Measurements from ENCODE around the gene FBLN1. TPM values are rescaled to one million over a fixed set of nuclear protein-coding genes. Genes with fewer than 3 reads are reported as not detected.

The FBLN1 gene
- total and polyA plus RNA-seq, 2 of the 13 experiments (the other 11 are each of a cell fraction or from before 2014, with no cell fraction given), result 37.3 to 103 TPM

DNA sequence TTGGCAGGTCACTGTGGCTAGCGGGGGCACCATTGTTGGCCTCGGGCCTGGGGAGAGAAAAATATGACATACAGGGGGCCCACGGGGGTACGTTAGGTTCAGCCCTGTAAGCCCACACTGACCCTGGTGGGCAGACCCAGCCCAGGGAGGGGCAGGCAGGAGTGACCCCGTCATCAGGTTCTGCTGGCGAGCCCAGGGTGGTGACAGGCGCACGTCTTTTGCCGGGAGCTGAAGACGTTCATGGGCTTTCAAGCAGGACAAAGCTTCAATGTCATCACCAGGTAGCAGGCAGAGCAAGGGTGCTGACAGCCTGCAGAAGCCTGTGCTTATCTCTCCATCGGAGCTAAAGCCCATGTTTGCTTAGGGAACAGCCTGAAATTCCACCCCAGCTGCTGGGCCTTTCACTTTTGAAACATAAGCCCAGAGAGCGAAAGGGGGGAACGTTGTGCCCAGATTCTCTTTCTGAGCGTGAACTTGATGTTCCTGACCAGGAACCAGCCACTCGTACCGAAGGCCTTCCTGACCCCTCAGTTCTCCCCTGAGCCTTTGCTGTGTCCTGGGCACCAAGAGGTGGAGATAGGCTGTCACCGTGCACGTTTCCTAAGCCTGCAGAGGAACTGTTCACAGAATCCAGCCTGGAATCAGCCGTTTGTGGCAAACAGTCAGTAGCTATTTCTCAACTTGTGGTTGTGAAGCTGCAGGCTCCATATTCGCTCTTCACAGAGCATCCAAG lies 94.9 kb downstream of the FBLN1 start (continued):
- TF ChIP-seq NCOA2 (CRISPR knock-in tag; IDR thresholded peaks at IDR 0.05) (no peak; the same call in 1 of the 2 replicates), ARNTL (CRISPR knock-in tag; IDR thresholded peaks at IDR 0.05) (peak; percentile 43; the same call in 1 of the 2 replicates), TBX2 (CRISPR knock-in tag; IDR thresholded peaks at IDR 0.05; ENCODE audit: borderline replicate concordance) (peak; percentile 47; the same call in 1 of the 2 replicates), ATF6 (CRISPR knock-in tag; conservative IDR thresholded peaks at IDR 0.05) (no peak), ZNF12 (CRISPR knock-in tag; IDR thresholded peaks at IDR 0.05) (0 out of 2 replicates have a peak, but pooled peaks have one; percentile 49), ZNF331 (CRISPR knock-in tag; IDR thresholded peaks at IDR 0.05) (peak; percentile 45; the same call in 1 of the 2 replicates), SAP130 (CRISPR knock-in tag; IDR thresholded peaks at IDR 0.05; ENCODE audit: low read depth) (peak; percentile 79), IRX3 (CRISPR knock-in tag; IDR thresholded peaks at IDR 0.05; ENCODE audit: borderline replicate concordance, low read depth) (no peak)
- TF ChIP-seq, protein P1, sequence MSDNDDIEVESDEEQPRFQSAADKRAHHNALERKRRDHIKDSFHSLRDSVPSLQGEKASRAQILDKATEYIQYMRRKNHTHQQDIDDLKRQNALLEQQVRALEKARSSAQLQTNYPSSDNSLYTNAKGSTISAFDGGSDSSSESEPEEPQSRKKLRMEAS (IDR thresholded peaks at IDR 0.05), result peak; percentile 33; the same call in 1 of the 2 replicates
- TF ChIP-seq, protein P2, sequence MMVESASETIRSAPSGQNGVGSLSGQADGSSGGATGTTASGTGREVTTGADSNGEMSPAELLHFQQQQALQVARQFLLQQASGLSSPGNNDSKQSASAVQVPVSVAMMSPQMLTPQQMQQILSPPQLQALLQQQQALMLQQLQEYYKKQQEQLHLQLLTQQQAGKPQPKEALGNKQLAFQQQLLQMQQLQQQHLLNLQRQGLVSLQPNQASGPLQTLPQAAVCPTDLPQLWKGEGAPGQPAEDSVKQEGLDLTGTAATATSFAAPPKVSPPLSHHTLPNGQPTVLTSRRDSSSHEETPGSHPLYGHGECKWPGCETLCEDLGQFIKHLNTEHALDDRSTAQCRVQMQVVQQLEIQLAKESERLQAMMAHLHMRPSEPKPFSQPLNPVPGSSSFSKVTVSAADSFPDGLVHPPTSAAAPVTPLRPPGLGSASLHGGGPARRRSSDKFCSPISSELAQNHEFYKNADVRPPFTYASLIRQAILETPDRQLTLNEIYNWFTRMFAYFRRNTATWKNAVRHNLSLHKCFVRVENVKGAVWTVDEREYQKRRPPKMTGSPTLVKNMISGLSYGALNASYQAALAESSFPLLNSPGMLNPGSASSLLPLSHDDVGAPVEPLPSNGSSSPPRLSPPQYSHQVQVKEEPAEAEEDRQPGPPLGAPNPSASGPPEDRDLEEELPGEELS (CRISPR knock-in tag; IDR thresholded peaks at IDR 0.05), result peak; percentile 1; the same call in 1 of the 2 replicates
- TF ChIP-seq, protein P3, sequence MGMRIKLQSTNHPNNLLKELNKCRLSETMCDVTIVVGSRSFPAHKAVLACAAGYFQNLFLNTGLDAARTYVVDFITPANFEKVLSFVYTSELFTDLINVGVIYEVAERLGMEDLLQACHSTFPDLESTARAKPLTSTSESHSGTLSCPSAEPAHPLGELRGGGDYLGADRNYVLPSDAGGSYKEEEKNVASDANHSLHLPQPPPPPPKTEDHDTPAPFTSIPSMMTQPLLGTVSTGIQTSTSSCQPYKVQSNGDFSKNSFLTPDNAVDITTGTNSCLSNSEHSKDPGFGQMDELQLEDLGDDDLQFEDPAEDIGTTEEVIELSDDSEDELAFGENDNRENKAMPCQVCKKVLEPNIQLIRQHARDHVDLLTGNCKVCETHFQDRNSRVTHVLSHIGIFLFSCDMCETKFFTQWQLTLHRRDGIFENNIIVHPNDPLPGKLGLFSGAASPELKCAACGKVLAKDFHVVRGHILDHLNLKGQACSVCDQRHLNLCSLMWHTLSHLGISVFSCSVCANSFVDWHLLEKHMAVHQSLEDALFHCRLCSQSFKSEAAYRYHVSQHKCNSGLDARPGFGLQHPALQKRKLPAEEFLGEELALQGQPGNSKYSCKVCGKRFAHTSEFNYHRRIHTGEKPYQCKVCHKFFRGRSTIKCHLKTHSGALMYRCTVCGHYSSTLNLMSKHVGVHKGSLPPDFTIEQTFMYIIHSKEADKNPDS (CRISPR knock-in tag; IDR thresholded peaks at IDR 0.05), result no peak
- TF ChIP-seq, protein P4, sequence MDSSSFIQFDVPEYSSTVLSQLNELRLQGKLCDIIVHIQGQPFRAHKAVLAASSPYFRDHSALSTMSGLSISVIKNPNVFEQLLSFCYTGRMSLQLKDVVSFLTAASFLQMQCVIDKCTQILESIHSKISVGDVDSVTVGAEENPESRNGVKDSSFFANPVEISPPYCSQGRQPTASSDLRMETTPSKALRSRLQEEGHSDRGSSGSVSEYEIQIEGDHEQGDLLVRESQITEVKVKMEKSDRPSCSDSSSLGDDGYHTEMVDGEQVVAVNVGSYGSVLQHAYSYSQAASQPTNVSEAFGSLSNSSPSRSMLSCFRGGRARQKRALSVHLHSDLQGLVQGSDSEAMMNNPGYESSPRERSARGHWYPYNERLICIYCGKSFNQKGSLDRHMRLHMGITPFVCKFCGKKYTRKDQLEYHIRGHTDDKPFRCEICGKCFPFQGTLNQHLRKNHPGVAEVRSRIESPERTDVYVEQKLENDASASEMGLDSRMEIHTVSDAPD (CRISPR knock-in tag; IDR thresholded peaks at IDR 0.05), result no peak

All from HepG2 (cell line).